NCI-H226 (cell line): Measurements from ENCODE around the gene KRTAP4-12.
A peak's percentile ranks its signal among the peaks of the same experiment; 100 is the strongest.
"Not testable (repeated sequence)": the region's sequence is repeated elsewhere in the genome, so short reads cannot be mapped to it uniquely, and the experiment has no call there.

Experiments
- DNase-seq: peaks from one replicate; pipeline ENCODE4 v3.0.0-alpha.2; 2015

The KRTAP4-12 gene

GRCh38 chr17:41125064-41125463 is 1.1 kb upstream of the KRTAP4-12 start:
- no peak for DNase-seq

GRCh38 chr17:41123292-41123990 is 541 bp downstream of the KRTAP4-12 start:
- not testable (repeated sequence) for DNase-seq

- DNase-seq, result no peak
Observed at GRCh38 chr17:41121742-41122141, 2.2 kb downstream of the KRTAP4-12 start.

- not testable (repeated sequence) for DNase-seq
Observed at GRCh38 chr17:41119696-41120690, 4.0 kb downstream of the KRTAP4-12 start.

GRCh38 chr17:41118721-41119120 is 5.3 kb downstream of the KRTAP4-12 start:
- DNase-seq, result no peak

- not testable (repeated sequence) for DNase-seq
Observed at GRCh38 chr17:41117846-41118386, 6.1 kb downstream of the KRTAP4-12 start, which contains the start of gene KRTAP4-11. KRTAP4-11 (minus strand) TSS chr17:41118373; CDS start chr17:41118315, 58 bp downstream.

GRCh38 chr17:41116297-41116696 is 7.7 kb downstream of the KRTAP4-12 start:
- no peak for DNase-seq

GRCh38 chr17:41111151-41111885 is 12.7 kb downstream of the KRTAP4-12 start:
- DNase-seq, result no peak

- not testable (repeated sequence) for DNase-seq
Observed at GRCh38 chr17:41108728-41109386, 15.1 kb downstream of the KRTAP4-12 start.

- no peak for DNase-seq
Observed at GRCh38 chr17:41107941-41108450, 16.0 kb downstream of the KRTAP4-12 start.

- DNase-seq, result not testable (repeated sequence)
Observed at GRCh38 chr17:41105347-41105746, 18.6 kb downstream of the KRTAP4-12 start, which contains the start of gene KRTAP4-9. KRTAP4-9 (plus strand) TSS chr17:41105389; CDS start chr17:41105389, 0 bp downstream.

GRCh38 chr17:41104386-41105038 is 19.5 kb downstream of the KRTAP4-12 start:
- peak; percentile 56 for DNase-seq

GRCh38 chr17:41103896-41104295 is 20.1 kb downstream of the KRTAP4-12 start:
- no peak for DNase-seq

GRCh38 chr17:41101586-41102259 is 22.3 kb downstream of the KRTAP4-12 start, which contains the start of gene KRTAP4-16:
KRTAP4-16 (minus strand) TSS chr17:41102209; CDS start chr17:41102209, 0 bp downstream.
- no peak for DNase-seq

GRCh38 chr17:41099682-41100480 is 24.1 kb downstream of the KRTAP4-12 start:
- peak; percentile 85 for DNase-seq

- peak; percentile 31 for DNase-seq
Observed at GRCh38 chr17:41098481-41098880, 25.5 kb downstream of the KRTAP4-12 start.

GRCh38 chr17:41098042-41098441 is 25.9 kb downstream of the KRTAP4-12 start, which contains the start of gene KRTAP4-8:
KRTAP4-8 (minus strand) TSS chr17:41098142; CDS start chr17:41098084, 58 bp downstream.
- DNase-seq, result no peak

- no peak for DNase-seq
Observed at GRCh38 chr17:41096055-41096454, 27.9 kb downstream of the KRTAP4-12 start.

- DNase-seq, result not testable (repeated sequence)
Observed at GRCh38 chr17:41088760-41089352, 35.1 kb downstream of the KRTAP4-12 start.
